ENCODE results near the gene C14orf119.
"Not testable (repeated sequence)": the region's sequence is repeated elsewhere in the genome, so short reads cannot be mapped to it uniquely, and the experiment has no call there.

The C14orf119 gene

GRCh38 chr14:23091294-23092225, 3.7 kb upstream of the C14orf119 start:
- no peak for DNase-seq

GRCh38 chr14:23093104-23093503, 2.2 kb upstream of the C14orf119 start:
- no peak for DNase-seq

GRCh38 chr14:23093526-23093925, 1.8 kb upstream of the C14orf119 start:
- DNase-seq = no peak

- DNase-seq = no peak
These were observed 1.2 kb upstream of the C14orf119 start for GRCh38 chr14:23093991-23094665.

GRCh38 chr14:23094666-23095195, 574 bp upstream of the C14orf119 start, which contains the start of gene ACIN1:
ACIN1 (minus strand) TSS chr14:23095136; CDS start chr14:23095112, 24 bp downstream.
- no peak for DNase-seq

- DNase-seq = no peak
These were observed 2.5 kb downstream of the C14orf119 start for GRCh38 chr14:23097786-23098185.

- DNase-seq = no peak
These were observed 4.0 kb downstream of the C14orf119 start for GRCh38 chr14:23099212-23099861.

GRCh38 chr14:23101213-23101970, 6.1 kb downstream of the C14orf119 start:
- DNase-seq = no peak

GRCh38 chr14:23101986-23102625, 6.8 kb downstream of the C14orf119 start:
- no peak for DNase-seq

- no peak for DNase-seq
These were observed 7.5 kb downstream of the C14orf119 start for GRCh38 chr14:23102801-23103200.

GRCh38 chr14:23103581-23103980, 8.3 kb downstream of the C14orf119 start:
- no peak for DNase-seq

GRCh38 chr14:23104070-23104590, 8.8 kb downstream of the C14orf119 start:
- no peak for DNase-seq

- no peak for DNase-seq
These were observed 9.5 kb downstream of the C14orf119 start, which contains the start of gene CIROP for GRCh38 chr14:23104591-23105347. CIROP (minus strand) TSS chr14:23104989; CDS start chr14:23104920, 69 bp downstream.

- no peak for DNase-seq
These were observed 10.1 kb downstream of the C14orf119 start for GRCh38 chr14:23105348-23105824.

GRCh38 chr14:23106747-23107045, 11.4 kb downstream of the C14orf119 start:
- no peak for DNase-seq

- not testable (repeated sequence) for DNase-seq
These were observed 12.3 kb downstream of the C14orf119 start for GRCh38 chr14:23107620-23108019.

GRCh38 chr14:23108169-23108568, 12.9 kb downstream of the C14orf119 start:
- not testable (repeated sequence) for DNase-seq

- DNase-seq = no peak
These were observed 14.5 kb downstream of the C14orf119 start for GRCh38 chr14:23109769-23110168.

GRCh38 chr14:23110579-23111365, 15.5 kb downstream of the C14orf119 start:
- DNase-seq = no peak
